GM06990 (cell line): ENCODE data around the gene OR52E8.

Source experiments
- DNase-seq: peaks from one replicate; pipeline ENCODE4 v3.0.0-alpha.2; 2011; ENCODE audit not compliant: insufficient read length; ENCODE audit errors: extremely low read depth
- H3K27me3 ChIP-seq: replicated peaks from 2 replicates; pipeline ENCODE4 v1.6.0; 2011; ENCODE audit warnings: low read length; ENCODE audit not compliant: control insufficient read depth, insufficient read depth
- H3K36me3 ChIP-seq: 2 replicates; pipeline ENCODE4 v1.5.1; 2011; ENCODE audit warnings: low read length; ENCODE audit not compliant: control insufficient read depth, insufficient read depth
- H3K4me3 ChIP-seq: replicated peaks from 2 replicates; pipeline ENCODE4 v1.5.1; 2011; ENCODE audit warnings: low read depth, mild to moderate bottlenecking, control low read depth, low read length
- CTCF ChIP-seq: IDR thresholded peaks from 2 replicates; pipeline ENCODE4 v1.5.1; 2011; ENCODE audit warnings: low read length, control low read depth, mild to moderate bottlenecking, inconsistent platforms; ENCODE audit not compliant: insufficient read depth, poor library complexity, severe bottlenecking

The OR52E8 gene

GRCh38 chr11:5851002-5851401 is 6.5 kb downstream of the OR52E8 start:
- no peaks in the 10 kb centered on the region; the same call in 1 of the 2 replicates for H3K27me3 ChIP-seq
- no peak for TF ChIP-seq CTCF
- no peak overlapping the region for H3K4me3 ChIP-seq
- no peaks in the 10 kb centered on the region for H3K36me3 ChIP-seq
- no peak for DNase-seq

DNA sequence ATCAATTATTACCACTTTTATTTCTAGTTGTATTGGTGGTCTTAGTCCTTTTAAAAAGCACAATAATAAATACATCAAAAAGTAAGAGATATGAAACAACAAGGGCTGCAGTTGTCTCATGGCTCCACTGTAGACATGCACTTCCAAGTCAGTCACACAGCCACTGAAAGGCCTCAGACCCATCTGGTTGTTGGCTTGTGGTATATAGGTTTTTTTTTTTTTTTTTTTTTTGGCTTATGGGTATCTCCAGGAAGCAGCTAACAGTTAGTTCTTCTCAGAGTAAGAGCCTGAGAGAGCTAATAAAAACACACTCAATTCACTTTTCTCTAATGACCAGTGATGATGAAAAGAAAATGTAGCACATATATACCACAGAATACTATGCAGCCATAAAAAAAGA is 9.8 kb downstream of the OR52E8 start:
- no peak for DNase-seq
- H3K4me3 ChIP-seq: no peak overlapping the region
- H3K27me3 ChIP-seq: no peaks in the 10 kb centered on the region
- no peak for TF ChIP-seq CTCF
- H3K36me3 ChIP-seq: no peaks in the 10 kb centered on the region

GRCh38 chr11:5846701-5847100 is 10.8 kb downstream of the OR52E8 start:
- TF ChIP-seq CTCF: no peak
- no peak for DNase-seq
- Histone ChIP-seq H3K36me3 (no peaks in the 10 kb centered on the region), H3K4me3 (no peak overlapping the region), H3K27me3 (no peaks in the 10 kb centered on the region)

- Histone ChIP-seq H3K4me3 (no peak within 1 kb of the TSS), H3K27me3 (no peaks in the 10 kb centered on the region), H3K36me3 (no peaks in the 10 kb centered on the region)
- no peak for DNase-seq
- no peak for TF ChIP-seq CTCF
Observed at GRCh38 chr11:5841797-5842196, 15.7 kb downstream of the OR52E8 start, which contains the start of gene OR52E6. Gene OR52E6, minus strand, starts transcription at chr11:5841897. Its CDS starts 0 bp downstream, at chr11:5841897.

DNA sequence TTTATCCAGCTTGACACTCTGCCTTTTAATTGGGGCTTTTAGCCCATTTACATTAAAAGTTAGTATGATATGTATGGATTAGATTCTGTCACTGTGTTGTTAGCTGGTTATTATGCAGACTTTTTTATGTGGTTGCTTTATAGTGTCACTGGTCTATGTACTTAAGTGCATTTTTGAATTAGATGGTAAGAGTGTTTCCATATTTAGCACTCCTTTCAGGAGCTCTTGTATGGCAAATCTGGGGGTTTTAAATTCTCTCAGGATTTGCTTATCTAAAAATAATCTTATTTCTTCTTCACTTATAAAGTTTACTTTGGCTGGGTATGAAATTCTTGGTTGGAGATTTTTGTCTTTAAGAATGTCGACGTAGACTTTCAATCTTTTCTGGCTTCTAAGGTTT is 19.8 kb downstream of the OR52E8 start:
- no peak for DNase-seq
- Histone ChIP-seq H3K36me3 (no peaks in the 10 kb centered on the region), H3K4me3 (no peak overlapping the region), H3K27me3 (no peaks in the 10 kb centered on the region)
- no peak for TF ChIP-seq CTCF

- Histone ChIP-seq H3K36me3 (no peaks in the 10 kb centered on the region), H3K4me3 (no peak overlapping the region), H3K27me3 (no peaks in the 10 kb centered on the region)
- no peak for DNase-seq
- no peak for TF ChIP-seq CTCF
Observed at GRCh38 chr11:5833446-5833845, 24.0 kb downstream of the OR52E8 start.
